A549 (cell line): ENCODE measurements around the gene SLC9A2. TPM values are rescaled to one million over a fixed set of nuclear protein-coding genes. Genes with fewer than 3 reads are reported as not detected.
A peak's percentile ranks its signal among the peaks of the same experiment; 100 is the strongest.

Experiments used
- ATAC-seq, 2 experiments: fragments of 200-7000 bp in 1 of 2; fragments of >200 bp in 1 of 2; cut with Nextera tagmentation in 1 of 2; cut with Tn5 transposase in 1 of 2; 3 replicates each; pipeline versions ENCODE4 v1.8.0 to v1.9.1; 2018 to 2020; ENCODE audit warnings: mild to moderate bottlenecking in 1 of 2, moderate library complexity in 1 of 2
- CTCF ChIA-PET: fragments of 300-600 bp; sonication (Branson Sonifier 250); formaldehyde crosslinking; extraction: SDS; loops from one replicate; lab custom pipeline; 2021; ENCODE audit warnings: antibody characterized with exemption, inconsistent platforms; lab: Yijun Ruan, JAX
- POLR2A ChIA-PET: fragments of 350-600 bp; formaldehyde crosslinking; extraction: SDS; loops from one replicate; lab custom pipeline; 2021; ENCODE audit warnings: antibody characterized with exemption, inconsistent platforms; lab: Yijun Ruan, JAX
- DNase-seq, 2 experiments: peaks; one replicate each; pipeline versions ENCODE4 v3.0.0 to v3.0.0-alpha.2; 2011 to 2016; ENCODE audit warnings: low read depth in 1 of 2, low spot score in 1 of 2
- FAIRE-seq: peaks from 2 replicates; lab custom pipeline; 2011; peaks lifted over from hg19 to GRCh38; lab: Jason Lieb, UNC
- H3K27ac ChIP-seq, 2 experiments: fragments of >200 bp; sonication (Bioruptor Twin); formaldehyde crosslinking; 3 replicates each; pipeline ENCODE4 v1.5.1; 2016 to 2017
- H3K4me1 ChIP-seq: fragments of >200 bp; sonication (Bioruptor Twin); formaldehyde crosslinking; 3 replicates; pipeline ENCODE4 v1.6.1; 2016
- H3K4me2 ChIP-seq: fragments of >200 bp; sonication (Bioruptor Twin); formaldehyde crosslinking; 3 replicates; pipeline ENCODE4 v1.6.1; 2016
- H3K4me3 ChIP-seq: fragments of >200 bp; sonication (Bioruptor Twin); formaldehyde crosslinking; 3 replicates; pipeline ENCODE4 v1.5.1; 2016
- H3K9me3 ChIP-seq: fragments of >200 bp; sonication (Bioruptor Twin); formaldehyde crosslinking; 3 replicates; pipeline ENCODE4 v1.6.1; 2016
- CBX8 ChIP-seq: fragments of 200-600 bp; sonication (generic); IDR thresholded peaks from 2 replicates; pipeline ENCODE4 v1.6.1; 2016
- CEBPB ChIP-seq, 2 experiments: fragments of >200 bp in 1 of 2; sonication (Bioruptor Twin) in 1 of 2; formaldehyde crosslinking in 1 of 2; IDR thresholded peaks; 2 replicates each; pipeline ENCODE4 v1.6.1; 2012 to 2016
- EHF ChIP-seq: fragments of 250-450 bp; sonication (Bioruptor Pico); IDR thresholded peaks from 2 replicates; pipeline ENCODE4 v1.5.0; 2020; ENCODE audit warnings: mild to moderate bottlenecking
- EHMT2 ChIP-seq: fragments of 200-600 bp; sonication (generic); IDR thresholded peaks from 2 replicates; pipeline ENCODE4 v1.6.1; 2016; ENCODE audit warnings: antibody characterized with exemption, low read depth, mild to moderate bottlenecking, moderate library complexity
- FOSL2 ChIP-seq, 2 experiments: fragments of 450-650 bp in 1 of 2; fragments of >200 bp in 1 of 2; sonication (Bioruptor Twin) in 1 of 2; formaldehyde crosslinking; IDR thresholded peaks; 2 replicates each; pipeline versions ENCODE4 v1.5.0 to v1.6.1; 2016 to 2020; ENCODE audit warnings: mild to moderate bottlenecking in 1 of 2, moderate library complexity in 1 of 2
- HEYL ChIP-seq: fragments of 250-450 bp; sonication (Bioruptor Pico); IDR thresholded peaks from 2 replicates; pipeline ENCODE4 v1.8.0; 2021; ENCODE audit warnings: mild to moderate bottlenecking, moderate library complexity
- HOXA7 ChIP-seq: fragments of 250-450 bp; sonication (Bioruptor Pico); IDR thresholded peaks from 2 replicates; pipeline ENCODE4 v1.5.0; 2020; ENCODE audit warnings: mild to moderate bottlenecking, moderate library complexity
- JUNB ChIP-seq: fragments of >200 bp; sonication (Bioruptor Twin); formaldehyde crosslinking; IDR thresholded peaks from 2 replicates; pipeline ENCODE4 v1.6.1; 2016
- NFE2L2 ChIP-seq: fragments of 150-350 bp; conservative IDR thresholded peaks from 2 replicates; pipeline ENCODE4 v1.6.1; 2014; ENCODE audit warnings: low read length
- RAD21 ChIP-seq, 2 experiments: fragments of >200 bp in 1 of 2; sonication (Bioruptor Twin) in 1 of 2; formaldehyde crosslinking in 1 of 2; IDR thresholded peaks in 1 of 2; conservative IDR thresholded peaks in 1 of 2; 2 replicates in 1 of 2; 3 replicates in 1 of 2; pipeline ENCODE4 v1.6.1; 2012 to 2018; ENCODE audit warnings: inconsistent platforms in 1 of 2
- SMC3 ChIP-seq: fragments of >200 bp; sonication (Bioruptor Twin); formaldehyde crosslinking; IDR thresholded peaks from 3 replicates; pipeline ENCODE4 v1.6.1; 2018; ENCODE audit warnings: inconsistent platforms
- WGBS: methylation state at CpG from one replicate; pipeline ENCODE4 v1.1.6; 2017; ENCODE audit errors: missing lambda C conversion rate; 5-methylcytosine and 5-hydroxymethylcytosine counted together
- polyA plus RNA-seq, 4 experiments: library from polyadenylated mRNA; depleted of rRNA in 3 of 4; stranded (reverse); fragments of >200 nt; fragmentation: RNase III in 1 of 4; extraction: RNeasy Plus Mini Kit Qiagen cat#74134 plus additional on column Dnase treatment in 1 of 4; gene quantifications; 2 replicates in 3 of 4; 3 replicates in 1 of 4; pipeline ENCODE4 v1.2.3, GENCODE V29; 2011 to 2017
- TF ChIP-seq, protein P1 (sequence below): fragments of 150-350 bp; IDR thresholded peaks from 2 replicates; pipeline ENCODE4 v1.6.1; 2014; ENCODE audit warnings: low read depth, mild to moderate bottlenecking, low read length
- TF ChIP-seq, protein P2 (sequence below): fragments of >200 bp; sonication (Bioruptor Twin); formaldehyde crosslinking; IDR thresholded peaks from 3 replicates; pipeline ENCODE4 v1.6.1; 2016
- TF ChIP-seq, protein P3 (sequence below): fragments of >200 bp; sonication (Bioruptor Twin); formaldehyde crosslinking; IDR thresholded peaks from 3 replicates; pipeline ENCODE4 v1.5.1; 2016

SLC9A2 gene
- polyA plus RNA-seq, 2 of the 4 experiments (the other 2 are of a cell fraction): 3.0 to 4.1 TPM

DNA sequence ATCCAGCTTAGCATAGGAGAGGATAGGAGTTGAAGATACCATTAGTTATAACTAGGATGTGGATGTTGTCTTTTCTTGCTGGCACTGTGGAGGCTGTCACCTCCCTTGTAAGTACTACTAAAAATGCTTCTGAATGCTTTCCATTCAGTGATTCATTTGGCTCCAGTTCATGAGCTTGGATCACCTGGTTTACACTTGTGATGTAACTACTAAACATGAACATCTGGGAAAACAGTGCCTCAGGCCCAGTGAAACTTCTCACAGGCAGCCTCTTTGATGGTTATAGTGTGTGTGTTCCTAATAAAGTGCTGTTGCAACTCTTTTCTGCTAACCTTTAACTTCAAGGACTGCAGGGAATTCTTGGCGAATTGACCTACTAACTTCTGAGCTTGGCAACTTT lies 13.0 kb upstream of the SLC9A2 start:
- ATAC-seq (no peak), DNase-seq (peak in 1 of 2 experiments; percentile 39)
- H3K4me3 ChIP-seq: no peak overlapping the region
- 29% methylated on average over 1 of the region's 1 CpG for WGBS
- TF ChIP-seq HOXA7 (CRISPR knock-in tag) (no peak), NFE2L2 (no peak), JUNB (no peak), HEYL (CRISPR knock-in tag) (no peak), CBX8 (no peak), EHF (CRISPR knock-in tag) (no peak), FOSL2 (IDR thresholded peaks at IDR 0.05) (no peak), FOSL2 (CRISPR knock-in tag; IDR thresholded peaks at IDR 0.05) (no peak)
- TF ChIP-seq, protein P1, sequence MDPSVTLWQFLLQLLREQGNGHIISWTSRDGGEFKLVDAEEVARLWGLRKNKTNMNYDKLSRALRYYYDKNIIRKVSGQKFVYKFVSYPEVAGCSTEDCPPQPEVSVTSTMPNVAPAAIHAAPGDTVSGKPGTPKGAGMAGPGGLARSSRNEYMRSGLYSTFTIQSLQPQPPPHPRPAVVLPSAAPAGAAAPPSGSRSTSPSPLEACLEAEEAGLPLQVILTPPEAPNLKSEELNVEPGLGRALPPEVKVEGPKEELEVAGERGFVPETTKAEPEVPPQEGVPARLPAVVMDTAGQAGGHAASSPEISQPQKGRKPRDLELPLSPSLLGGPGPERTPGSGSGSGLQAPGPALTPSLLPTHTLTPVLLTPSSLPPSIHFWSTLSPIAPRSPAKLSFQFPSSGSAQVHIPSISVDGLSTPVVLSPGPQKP: no peak
- TF ChIP-seq, protein P2, sequence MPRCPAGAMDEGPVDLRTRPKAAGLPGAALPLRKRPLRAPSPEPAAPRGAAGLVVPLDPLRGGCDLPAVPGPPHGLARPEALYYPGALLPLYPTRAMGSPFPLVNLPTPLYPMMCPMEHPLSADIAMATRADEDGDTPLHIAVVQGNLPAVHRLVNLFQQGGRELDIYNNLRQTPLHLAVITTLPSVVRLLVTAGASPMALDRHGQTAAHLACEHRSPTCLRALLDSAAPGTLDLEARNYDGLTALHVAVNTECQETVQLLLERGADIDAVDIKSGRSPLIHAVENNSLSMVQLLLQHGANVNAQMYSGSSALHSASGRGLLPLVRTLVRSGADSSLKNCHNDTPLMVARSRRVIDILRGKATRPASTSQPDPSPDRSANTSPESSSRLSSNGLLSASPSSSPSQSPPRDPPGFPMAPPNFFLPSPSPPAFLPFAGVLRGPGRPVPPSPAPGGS: no peak
- TF ChIP-seq, all 56 proteins: peak for 0
- Histone ChIP-seq H3K4me2 (0 out of 3 replicates have a peak overlapping the region, but pooled peaks have one; percentile 18), H3K4me1 (peaks cover 8% of the 10 kb centered on the region; the same call in 1 of the 3 replicates), H3K9me3 (no peaks in the 10 kb centered on the region), H3K27ac (no peak overlapping the region)
- FAIRE-seq: no peak
- CTCF ChIA-PET: interaction anchor here (1.4 to 3.0 kb wide), 2 partner anchors 10 to 134 kb away, joined by 4 to 16 read pairs; no protein-coding TSS in a partner anchor
- POLR2A ChIA-PET: no interaction called here

DNA sequence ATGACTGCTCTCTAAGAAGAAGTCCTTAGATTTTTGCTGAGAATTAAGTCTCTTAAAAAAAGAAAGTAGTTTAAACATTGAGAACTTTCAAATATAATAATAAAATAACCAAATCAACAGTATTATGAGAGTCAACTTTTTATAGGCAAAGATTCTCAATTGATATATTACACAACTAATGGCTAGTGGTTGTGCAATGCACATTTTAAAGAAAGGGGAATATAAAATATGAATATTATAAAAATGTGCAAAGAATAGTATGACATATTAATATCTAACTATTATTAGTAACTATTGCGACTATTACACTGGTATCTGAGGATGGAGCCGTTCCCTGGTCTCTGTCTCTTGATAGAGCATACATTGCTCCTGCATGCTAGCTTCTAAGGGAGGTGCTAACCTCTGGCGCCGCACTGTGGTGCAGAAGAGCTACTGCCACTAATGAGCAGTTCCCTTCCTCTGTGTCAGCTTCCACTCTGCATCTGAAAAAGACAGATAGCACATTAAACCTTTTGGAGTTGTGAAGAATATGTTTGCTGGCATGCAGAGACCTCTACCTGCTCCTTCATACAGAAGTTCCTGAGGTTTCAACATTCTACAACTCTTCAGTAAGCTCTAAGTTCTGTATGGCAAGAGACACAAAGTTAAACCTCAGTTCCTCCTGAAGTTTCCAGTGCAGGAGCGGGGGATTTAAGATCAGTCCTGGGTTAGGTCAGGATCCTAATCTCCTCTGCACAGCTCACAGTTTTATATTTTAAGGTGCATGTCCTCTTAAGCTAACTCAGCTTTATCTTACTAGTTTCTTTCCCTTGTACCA lies 3.5 kb upstream of the SLC9A2 start:
- TF ChIP-seq SMC3 (peak; percentile 85), EHMT2 (no peak), CBX8 (no peak), RAD21 (conservative IDR thresholded peaks at IDR 0.05 in 1 of 2, IDR thresholded peaks at IDR 0.05 in 1 of 2) (peak; percentile 85 to 86), CEBPB (IDR thresholded peaks at IDR 0.05) (peak in 1 of 2 experiments; percentile 16; a peak in 1 of 4 replicates)
- TF ChIP-seq, protein P3, sequence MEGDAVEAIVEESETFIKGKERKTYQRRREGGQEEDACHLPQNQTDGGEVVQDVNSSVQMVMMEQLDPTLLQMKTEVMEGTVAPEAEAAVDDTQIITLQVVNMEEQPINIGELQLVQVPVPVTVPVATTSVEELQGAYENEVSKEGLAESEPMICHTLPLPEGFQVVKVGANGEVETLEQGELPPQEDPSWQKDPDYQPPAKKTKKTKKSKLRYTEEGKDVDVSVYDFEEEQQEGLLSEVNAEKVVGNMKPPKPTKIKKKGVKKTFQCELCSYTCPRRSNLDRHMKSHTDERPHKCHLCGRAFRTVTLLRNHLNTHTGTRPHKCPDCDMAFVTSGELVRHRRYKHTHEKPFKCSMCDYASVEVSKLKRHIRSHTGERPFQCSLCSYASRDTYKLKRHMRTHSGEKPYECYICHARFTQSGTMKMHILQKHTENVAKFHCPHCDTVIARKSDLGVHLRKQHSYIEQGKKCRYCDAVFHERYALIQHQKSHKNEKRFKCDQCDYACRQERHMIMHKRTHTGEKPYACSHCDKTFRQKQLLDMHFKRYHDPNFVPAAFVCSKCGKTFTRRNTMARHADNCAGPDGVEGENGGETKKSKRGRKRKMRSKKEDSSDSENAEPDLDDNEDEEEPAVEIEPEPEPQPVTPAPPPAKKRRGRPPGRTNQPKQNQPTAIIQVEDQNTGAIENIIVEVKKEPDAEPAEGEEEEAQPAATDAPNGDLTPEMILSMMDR: peak; percentile 86
- Histone ChIP-seq H3K4me1 (peaks cover 7% of the 10 kb centered on the region; the same call in 1 of the 3 replicates), H3K9me3 (no peaks in the 10 kb centered on the region), H3K4me3 (no peak overlapping the region), H3K4me2 (no peak overlapping the region), H3K27ac (no peak overlapping the region)
- peak; percentile 58 to 87; a peak in 4 of 6 replicates for ATAC-seq
- no peak for FAIRE-seq
- DNase-seq: peak; percentile 75
- ChIA-PET POLR2A (interaction anchor here (0.8 kb wide), 1 partner anchor 143 kb away, joined by 3 read pairs; the partner anchor contains the start of gene SLC9A4), CTCF (interaction anchor here (0.7 to 4.7 kb wide), 37 partner anchors 8 to 332 kb away, joined by 3 to 95 read pairs (median 4); partner anchors contain the start of gene SLC9A4)
- 17% methylated on average over 5 of the region's 5 CpGs for WGBS
